ENCODE data around the gene FAM118B.

DNA sequence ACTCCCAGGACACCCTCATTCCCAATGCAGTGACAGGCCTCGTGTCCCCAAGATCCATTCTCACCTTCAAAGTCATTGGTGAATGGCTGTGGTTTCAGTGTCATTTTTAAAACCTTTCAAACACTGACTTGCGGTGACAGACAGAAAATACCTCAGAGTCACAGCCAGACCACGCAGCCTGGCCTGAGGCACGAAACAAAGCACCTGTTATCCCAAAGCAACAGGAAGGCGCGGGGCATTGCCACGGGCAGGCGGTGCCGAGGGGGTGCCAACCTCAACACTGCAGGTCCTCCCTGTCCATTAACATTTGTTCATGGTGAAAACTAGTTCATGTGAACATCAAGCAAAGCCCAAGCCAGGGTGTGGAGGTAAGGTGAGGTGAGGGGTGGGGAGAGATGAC lies 38.3 kb upstream of the FAM118B start:
- TF ChIP-seq, protein P1, sequence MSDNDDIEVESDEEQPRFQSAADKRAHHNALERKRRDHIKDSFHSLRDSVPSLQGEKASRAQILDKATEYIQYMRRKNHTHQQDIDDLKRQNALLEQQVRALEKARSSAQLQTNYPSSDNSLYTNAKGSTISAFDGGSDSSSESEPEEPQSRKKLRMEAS (IDR thresholded peaks at IDR 0.05): no peak
- TF ChIP-seq, protein P2, sequence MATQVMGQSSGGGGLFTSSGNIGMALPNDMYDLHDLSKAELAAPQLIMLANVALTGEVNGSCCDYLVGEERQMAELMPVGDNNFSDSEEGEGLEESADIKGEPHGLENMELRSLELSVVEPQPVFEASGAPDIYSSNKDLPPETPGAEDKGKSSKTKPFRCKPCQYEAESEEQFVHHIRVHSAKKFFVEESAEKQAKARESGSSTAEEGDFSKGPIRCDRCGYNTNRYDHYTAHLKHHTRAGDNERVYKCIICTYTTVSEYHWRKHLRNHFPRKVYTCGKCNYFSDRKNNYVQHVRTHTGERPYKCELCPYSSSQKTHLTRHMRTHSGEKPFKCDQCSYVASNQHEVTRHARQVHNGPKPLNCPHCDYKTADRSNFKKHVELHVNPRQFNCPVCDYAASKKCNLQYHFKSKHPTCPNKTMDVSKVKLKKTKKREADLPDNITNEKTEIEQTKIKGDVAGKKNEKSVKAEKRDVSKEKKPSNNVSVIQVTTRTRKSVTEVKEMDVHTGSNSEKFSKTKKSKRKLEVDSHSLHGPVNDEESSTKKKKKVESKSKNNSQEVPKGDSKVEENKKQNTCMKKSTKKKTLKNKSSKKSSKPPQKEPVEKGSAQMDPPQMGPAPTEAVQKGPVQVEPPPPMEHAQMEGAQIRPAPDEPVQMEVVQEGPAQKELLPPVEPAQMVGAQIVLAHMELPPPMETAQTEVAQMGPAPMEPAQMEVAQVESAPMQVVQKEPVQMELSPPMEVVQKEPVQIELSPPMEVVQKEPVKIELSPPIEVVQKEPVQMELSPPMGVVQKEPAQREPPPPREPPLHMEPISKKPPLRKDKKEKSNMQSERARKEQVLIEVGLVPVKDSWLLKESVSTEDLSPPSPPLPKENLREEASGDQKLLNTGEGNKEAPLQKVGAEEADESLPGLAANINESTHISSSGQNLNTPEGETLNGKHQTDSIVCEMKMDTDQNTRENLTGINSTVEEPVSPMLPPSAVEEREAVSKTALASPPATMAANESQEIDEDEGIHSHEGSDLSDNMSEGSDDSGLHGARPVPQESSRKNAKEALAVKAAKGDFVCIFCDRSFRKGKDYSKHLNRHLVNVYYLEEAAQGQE (IDR thresholded peaks at IDR 0.05): no peak
- TF ChIP-seq, protein P3, sequence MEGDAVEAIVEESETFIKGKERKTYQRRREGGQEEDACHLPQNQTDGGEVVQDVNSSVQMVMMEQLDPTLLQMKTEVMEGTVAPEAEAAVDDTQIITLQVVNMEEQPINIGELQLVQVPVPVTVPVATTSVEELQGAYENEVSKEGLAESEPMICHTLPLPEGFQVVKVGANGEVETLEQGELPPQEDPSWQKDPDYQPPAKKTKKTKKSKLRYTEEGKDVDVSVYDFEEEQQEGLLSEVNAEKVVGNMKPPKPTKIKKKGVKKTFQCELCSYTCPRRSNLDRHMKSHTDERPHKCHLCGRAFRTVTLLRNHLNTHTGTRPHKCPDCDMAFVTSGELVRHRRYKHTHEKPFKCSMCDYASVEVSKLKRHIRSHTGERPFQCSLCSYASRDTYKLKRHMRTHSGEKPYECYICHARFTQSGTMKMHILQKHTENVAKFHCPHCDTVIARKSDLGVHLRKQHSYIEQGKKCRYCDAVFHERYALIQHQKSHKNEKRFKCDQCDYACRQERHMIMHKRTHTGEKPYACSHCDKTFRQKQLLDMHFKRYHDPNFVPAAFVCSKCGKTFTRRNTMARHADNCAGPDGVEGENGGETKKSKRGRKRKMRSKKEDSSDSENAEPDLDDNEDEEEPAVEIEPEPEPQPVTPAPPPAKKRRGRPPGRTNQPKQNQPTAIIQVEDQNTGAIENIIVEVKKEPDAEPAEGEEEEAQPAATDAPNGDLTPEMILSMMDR (IDR thresholded peaks at IDR 0.05; ENCODE audit: low read depth, low read length, missing input control): no peak
- no peak for TF ChIP-seq RXRA (IDR thresholded peaks at IDR 0.05)
